HepG2 (cell line): Measurements from ENCODE around the gene CDO1. TPM values are rescaled to one million over a fixed set of nuclear protein-coding genes. Genes with fewer than 3 reads are reported as not detected.

Experiments
- BCL6 ChIP-seq: IDR thresholded peaks from 2 replicates; pipeline ENCODE4 v1.6.1; 2016; ENCODE audit warnings: missing genetic modification reagents, missing compliant biosample characterization
- HOXA7 ChIP-seq: sonication (generic); formaldehyde crosslinking; IDR thresholded peaks from 2 replicates; pipeline ENCODE4 v1.8.1; 2022; ENCODE audit warnings: mild to moderate bottlenecking, missing genetic modification reagents, moderate library complexity
- MTA3 ChIP-seq: sonication (generic); formaldehyde crosslinking; IDR thresholded peaks from 2 replicates; pipeline ENCODE4 v1.4.0; 2020; ENCODE audit warnings: missing genetic modification reagents
- MYPOP ChIP-seq: sonication (generic); formaldehyde crosslinking; IDR thresholded peaks from 2 replicates; pipeline ENCODE4 v1.8.1; 2023; ENCODE audit warnings: mild to moderate bottlenecking, moderate library complexity, missing genetic modification reagents
- NFRKB ChIP-seq: fragments of 450-650 bp; IDR thresholded peaks from 2 replicates; pipeline ENCODE4 v1.6.1; 2017
- NR2F6 ChIP-seq, 2 experiments: IDR thresholded peaks; 2 replicates each; pipeline ENCODE4 v1.6.1; 2016; ENCODE audit warnings: antibody characterized with exemption in 1 of 2, mild to moderate bottlenecking in 1 of 2
- PAF1 ChIP-seq: IDR thresholded peaks from 2 replicates; pipeline ENCODE4 v1.6.1; 2016; ENCODE audit warnings: missing genetic modification reagents, missing compliant biosample characterization
- PCBP1 ChIP-seq: fragments of 200-400 bp; formaldehyde crosslinking; IDR thresholded peaks from 2 replicates; pipeline ENCODE4 v1.6.1; 2017; ENCODE audit warnings: mild to moderate bottlenecking, low read depth, low read length, borderline replicate concordance
- SRY ChIP-seq: sonication (generic); formaldehyde crosslinking; IDR thresholded peaks from 2 replicates; pipeline ENCODE4 v1.8.0; 2022; ENCODE audit warnings: mild to moderate bottlenecking, missing genetic modification reagents
- ZNF468 ChIP-seq: sonication (generic); formaldehyde crosslinking; IDR thresholded peaks from 2 replicates; pipeline ENCODE4 v1.8.0; 2022; ENCODE audit warnings: mild to moderate bottlenecking, moderate library complexity, missing genetic modification reagents
- ZNF557 ChIP-seq: sonication (generic); formaldehyde crosslinking; IDR thresholded peaks from 2 replicates; pipeline ENCODE4 v1.4.0; 2020; ENCODE audit warnings: missing genetic modification reagents
- polyA plus RNA-seq, 8 experiments: library from polyadenylated mRNA; depleted of rRNA in 3 of 8; stranded (reverse) in 7 of 8; unstranded in 1 of 8; fragments of >200 nt; fragmentation: Illumina TruSeq in 4 of 8; extraction: Trizol in 4 of 8; gene quantifications; 2 replicates each; pipeline versions ENCODE4 v1.2.1 to v1.2.3, GENCODE V29; 2011 to 2016; ENCODE audit warnings: low read depth in 4 of 8, missing spikeins in 1 of 8, mixed read lengths in 1 of 8; ENCODE audit not compliant: insufficient read depth in 1 of 8
- total RNA-seq, 5 experiments: library from RNA; depleted of rRNA; stranded (reverse); fragments of >200 nt; fragmentation: Illumina TruSeq; extraction: Trizol; gene quantifications; 2 replicates each; pipeline ENCODE4 v1.2.3, GENCODE V29; 2016; ENCODE audit warnings: low read depth in 1 of 5
- TF ChIP-seq, protein P1 (sequence below): sonication (generic); formaldehyde crosslinking; conservative IDR thresholded peaks from 2 replicates; pipeline ENCODE4 v1.4.0; 2020; ENCODE audit warnings: mild to moderate bottlenecking, missing genetic modification reagents, moderate library complexity
- TF ChIP-seq, protein P2 (sequence below): sonication (generic); formaldehyde crosslinking; IDR thresholded peaks from 2 replicates; pipeline ENCODE4 v1.5.1; 2020; ENCODE audit warnings: mild to moderate bottlenecking, missing genetic modification reagents, borderline replicate concordance
- TF ChIP-seq, protein P3 (sequence below): sonication (generic); formaldehyde crosslinking; IDR thresholded peaks from 2 replicates; pipeline ENCODE4 v1.4.0; 2020; ENCODE audit warnings: low read depth, missing genetic modification reagents

The CDO1 gene
- total and polyA plus RNA-seq, 2 of the 13 experiments (the other 11 are each of a cell fraction or from before 2014, with no cell fraction given) = 3.2 to 4.4 TPM

- TF ChIP-seq, protein P1, sequence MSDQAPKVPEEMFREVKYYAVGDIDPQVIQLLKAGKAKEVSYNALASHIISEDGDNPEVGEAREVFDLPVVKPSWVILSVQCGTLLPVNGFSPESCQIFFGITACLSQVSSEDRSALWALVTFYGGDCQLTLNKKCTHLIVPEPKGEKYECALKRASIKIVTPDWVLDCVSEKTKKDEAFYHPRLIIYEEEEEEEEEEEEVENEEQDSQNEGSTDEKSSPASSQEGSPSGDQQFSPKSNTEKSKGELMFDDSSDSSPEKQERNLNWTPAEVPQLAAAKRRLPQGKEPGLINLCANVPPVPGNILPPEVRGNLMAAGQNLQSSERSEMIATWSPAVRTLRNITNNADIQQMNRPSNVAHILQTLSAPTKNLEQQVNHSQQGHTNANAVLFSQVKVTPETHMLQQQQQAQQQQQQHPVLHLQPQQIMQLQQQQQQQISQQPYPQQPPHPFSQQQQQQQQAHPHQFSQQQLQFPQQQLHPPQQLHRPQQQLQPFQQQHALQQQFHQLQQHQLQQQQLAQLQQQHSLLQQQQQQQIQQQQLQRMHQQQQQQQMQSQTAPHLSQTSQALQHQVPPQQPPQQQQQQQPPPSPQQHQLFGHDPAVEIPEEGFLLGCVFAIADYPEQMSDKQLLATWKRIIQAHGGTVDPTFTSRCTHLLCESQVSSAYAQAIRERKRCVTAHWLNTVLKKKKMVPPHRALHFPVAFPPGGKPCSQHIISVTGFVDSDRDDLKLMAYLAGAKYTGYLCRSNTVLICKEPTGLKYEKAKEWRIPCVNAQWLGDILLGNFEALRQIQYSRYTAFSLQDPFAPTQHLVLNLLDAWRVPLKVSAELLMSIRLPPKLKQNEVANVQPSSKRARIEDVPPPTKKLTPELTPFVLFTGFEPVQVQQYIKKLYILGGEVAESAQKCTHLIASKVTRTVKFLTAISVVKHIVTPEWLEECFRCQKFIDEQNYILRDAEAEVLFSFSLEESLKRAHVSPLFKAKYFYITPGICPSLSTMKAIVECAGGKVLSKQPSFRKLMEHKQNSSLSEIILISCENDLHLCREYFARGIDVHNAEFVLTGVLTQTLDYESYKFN (CRISPR knock-in tag) = peak; percentile 69
- TF ChIP-seq ZNF557 (CRISPR knock-in tag) (no peak), SRY (CRISPR knock-in tag) (no peak), MTA3 (no peak), NFRKB (no peak), HOXA7 (no peak), MYPOP (CRISPR knock-in tag) (no peak), ZNF468 (CRISPR knock-in tag) (no peak), NR2F6 (IDR thresholded peaks at IDR 0.05) (no peak), NR2F6 (CRISPR knock-in tag; IDR thresholded peaks at IDR 0.05) (no peak), PAF1 (CRISPR knock-in tag) (no peak), BCL6 (CRISPR knock-in tag) (no peak), PCBP1 (no peak)
- TF ChIP-seq, protein P2, sequence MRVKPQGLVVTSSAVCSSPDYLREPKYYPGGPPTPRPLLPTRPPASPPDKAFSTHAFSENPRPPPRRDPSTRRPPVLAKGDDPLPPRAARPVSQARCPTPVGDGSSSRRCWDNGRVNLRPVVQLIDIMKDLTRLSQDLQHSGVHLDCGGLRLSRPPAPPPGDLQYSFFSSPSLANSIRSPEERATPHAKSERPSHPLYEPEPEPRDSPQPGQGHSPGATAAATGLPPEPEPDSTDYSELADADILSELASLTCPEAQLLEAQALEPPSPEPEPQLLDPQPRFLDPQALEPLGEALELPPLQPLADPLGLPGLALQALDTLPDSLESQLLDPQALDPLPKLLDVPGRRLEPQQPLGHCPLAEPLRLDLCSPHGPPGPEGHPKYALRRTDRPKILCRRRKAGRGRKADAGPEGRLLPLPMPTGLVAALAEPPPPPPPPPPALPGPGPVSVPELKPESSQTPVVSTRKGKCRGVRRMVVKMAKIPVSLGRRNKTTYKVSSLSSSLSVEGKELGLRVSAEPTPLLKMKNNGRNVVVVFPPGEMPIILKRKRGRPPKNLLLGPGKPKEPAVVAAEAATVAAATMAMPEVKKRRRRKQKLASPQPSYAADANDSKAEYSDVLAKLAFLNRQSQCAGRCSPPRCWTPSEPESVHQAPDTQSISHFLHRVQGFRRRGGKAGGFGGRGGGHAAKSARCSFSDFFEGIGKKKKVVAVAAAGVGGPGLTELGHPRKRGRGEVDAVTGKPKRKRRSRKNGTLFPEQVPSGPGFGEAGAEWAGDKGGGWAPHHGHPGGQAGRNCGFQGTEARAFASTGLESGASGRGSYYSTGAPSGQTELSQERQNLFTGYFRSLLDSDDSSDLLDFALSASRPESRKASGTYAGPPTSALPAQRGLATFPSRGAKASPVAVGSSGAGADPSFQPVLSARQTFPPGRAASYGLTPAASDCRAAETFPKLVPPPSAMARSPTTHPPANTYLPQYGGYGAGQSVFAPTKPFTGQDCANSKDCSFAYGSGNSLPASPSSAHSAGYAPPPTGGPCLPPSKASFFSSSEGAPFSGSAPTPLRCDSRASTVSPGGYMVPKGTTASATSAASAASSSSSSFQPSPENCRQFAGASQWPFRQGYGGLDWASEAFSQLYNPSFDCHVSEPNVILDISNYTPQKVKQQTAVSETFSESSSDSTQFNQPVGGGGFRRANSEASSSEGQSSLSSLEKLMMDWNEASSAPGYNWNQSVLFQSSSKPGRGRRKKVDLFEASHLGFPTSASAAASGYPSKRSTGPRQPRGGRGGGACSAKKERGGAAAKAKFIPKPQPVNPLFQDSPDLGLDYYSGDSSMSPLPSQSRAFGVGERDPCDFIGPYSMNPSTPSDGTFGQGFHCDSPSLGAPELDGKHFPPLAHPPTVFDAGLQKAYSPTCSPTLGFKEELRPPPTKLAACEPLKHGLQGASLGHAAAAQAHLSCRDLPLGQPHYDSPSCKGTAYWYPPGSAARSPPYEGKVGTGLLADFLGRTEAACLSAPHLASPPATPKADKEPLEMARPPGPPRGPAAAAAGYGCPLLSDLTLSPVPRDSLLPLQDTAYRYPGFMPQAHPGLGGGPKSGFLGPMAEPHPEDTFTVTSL = peak; percentile 83; the same call in 1 of the 2 replicates
- TF ChIP-seq, protein P3, sequence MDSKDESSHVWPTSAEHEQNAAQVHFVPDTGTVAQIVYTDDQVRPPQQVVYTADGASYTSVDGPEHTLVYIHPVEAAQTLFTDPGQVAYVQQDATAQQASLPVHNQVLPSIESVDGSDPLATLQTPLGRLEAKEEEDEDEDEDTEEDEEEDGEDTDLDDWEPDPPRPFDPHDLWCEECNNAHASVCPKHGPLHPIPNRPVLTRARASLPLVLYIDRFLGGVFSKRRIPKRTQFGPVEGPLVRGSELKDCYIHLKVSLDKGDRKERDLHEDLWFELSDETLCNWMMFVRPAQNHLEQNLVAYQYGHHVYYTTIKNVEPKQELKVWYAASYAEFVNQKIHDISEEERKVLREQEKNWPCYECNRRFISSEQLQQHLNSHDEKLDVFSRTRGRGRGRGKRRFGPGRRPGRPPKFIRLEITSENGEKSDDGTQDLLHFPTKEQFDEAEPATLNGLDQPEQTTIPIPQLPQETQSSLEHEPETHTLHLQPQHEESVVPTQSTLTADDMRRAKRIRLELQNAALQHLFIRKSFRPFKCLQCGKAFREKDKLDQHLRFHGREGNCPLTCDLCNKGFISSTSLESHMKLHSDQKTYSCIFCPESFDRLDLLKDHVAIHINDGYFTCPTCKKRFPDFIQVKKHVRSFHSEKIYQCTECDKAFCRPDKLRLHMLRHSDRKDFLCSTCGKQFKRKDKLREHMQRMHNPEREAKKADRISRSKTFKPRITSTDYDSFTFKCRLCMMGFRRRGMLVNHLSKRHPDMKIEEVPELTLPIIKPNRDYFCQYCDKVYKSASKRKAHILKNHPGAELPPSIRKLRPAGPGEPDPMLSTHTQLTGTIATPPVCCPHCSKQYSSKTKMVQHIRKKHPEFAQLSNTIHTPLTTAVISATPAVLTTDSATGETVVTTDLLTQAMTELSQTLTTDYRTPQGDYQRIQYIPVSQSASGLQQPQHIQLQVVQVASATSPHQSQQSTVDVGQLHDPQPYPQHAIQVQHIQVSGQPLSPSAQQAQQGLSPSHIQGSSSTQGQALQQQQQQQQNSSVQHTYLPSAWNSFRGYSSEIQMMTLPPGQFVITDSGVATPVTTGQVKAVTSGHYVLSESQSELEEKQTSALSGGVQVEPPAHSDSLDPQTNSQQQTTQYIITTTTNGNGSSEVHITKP = no peak
- TF ChIP-seq, all 625 proteins: peak for 11
Observed at GRCh38 chr5:115812372-115812771, 4.1 kb downstream of the CDO1 start (continued).
